Astrocyte (in vitro differentiated cells and primary cell): ENCODE data around the gene NIF3L1. TPM values are rescaled to one million over a fixed set of nuclear protein-coding genes. Genes with fewer than 3 reads are reported as not detected.

ENCODE experiments used
- DNase-seq: peaks from one replicate; pipeline ENCODE4 v3.0.0-alpha.2; 2010; ENCODE audit warnings: low read depth
- FAIRE-seq: peaks from 2 replicates; lab custom pipeline; 2011; peaks lifted over from hg19 to GRCh38; lab: Jason Lieb, UNC
- H2AFZ ChIP-seq: 2 replicates; pipeline ENCODE4 v1.6.0; 2012; ENCODE audit warnings: low read depth, low read length, inconsistent platforms
- H3K27ac ChIP-seq: 2 replicates; pipeline ENCODE4 v1.5.1; 2011; ENCODE audit warnings: low read depth, low read length, inconsistent platforms
- H3K27me3 ChIP-seq: 2 replicates; pipeline ENCODE4 v1.6.0; 2011; ENCODE audit warnings: low read length, inconsistent platforms; ENCODE audit not compliant: insufficient read depth
- H3K36me3 ChIP-seq: 2 replicates; pipeline ENCODE4 v1.5.1; 2011; ENCODE audit warnings: low read length, inconsistent platforms; ENCODE audit not compliant: insufficient read depth
- H3K4me1 ChIP-seq: 2 replicates; pipeline ENCODE4 v1.5.1; 2011; ENCODE audit warnings: low read length, inconsistent platforms; ENCODE audit not compliant: insufficient read depth
- H3K4me2 ChIP-seq: 2 replicates; pipeline ENCODE4 v1.6.0; 2012; ENCODE audit warnings: low read length, inconsistent platforms
- H3K4me3 ChIP-seq: 2 replicates; pipeline ENCODE4 v1.5.1; 2011; ENCODE audit warnings: low read depth, mild to moderate bottlenecking, low read length, inconsistent platforms; ENCODE audit not compliant: insufficient read depth
- H3K79me2 ChIP-seq: 2 replicates; pipeline ENCODE4 v1.6.0; 2012; ENCODE audit warnings: mild to moderate bottlenecking, low read length, inconsistent platforms; ENCODE audit not compliant: insufficient read depth
- H3K9ac ChIP-seq: 2 replicates; pipeline ENCODE4 v1.6.0; 2012; ENCODE audit warnings: mild to moderate bottlenecking, low read length, inconsistent platforms
- H3K9me3 ChIP-seq: 2 replicates; pipeline ENCODE4 v1.5.1; 2012; ENCODE audit warnings: low read depth, mild to moderate bottlenecking, low read length, inconsistent platforms; ENCODE audit not compliant: insufficient read depth
- H4K20me1 ChIP-seq: 2 replicates; pipeline ENCODE4 v1.6.0; 2012; ENCODE audit warnings: low read length, inconsistent platforms; ENCODE audit not compliant: insufficient read depth
- H3K27ac Mint-ChIP-seq: one replicate; pipeline ENCODE4 v1.8.0; 2021; ENCODE audit warnings: mild to moderate bottlenecking, mixed read lengths; ENCODE audit not compliant: unreplicated experiment
- H3K27me3 Mint-ChIP-seq: one replicate; pipeline ENCODE4 v1.8.0; 2021; ENCODE audit warnings: low read depth, mixed read lengths; ENCODE audit not compliant: unreplicated experiment
- H3K36me3 Mint-ChIP-seq: one replicate; pipeline ENCODE4 v1.8.0; 2021; ENCODE audit warnings: low read depth, mixed read lengths; ENCODE audit not compliant: unreplicated experiment
- H3K4me1 Mint-ChIP-seq: one replicate; pipeline ENCODE4 v1.8.0; 2021; ENCODE audit warnings: low read depth, mixed read lengths; ENCODE audit not compliant: unreplicated experiment
- H3K4me3 Mint-ChIP-seq: one replicate; pipeline ENCODE4 v1.8.0; 2021; ENCODE audit warnings: mild to moderate bottlenecking, moderate library complexity, mixed read lengths; ENCODE audit not compliant: unreplicated experiment
- H3K9me3 Mint-ChIP-seq: one replicate; pipeline ENCODE4 v1.8.0; 2021; ENCODE audit warnings: mild to moderate bottlenecking, mixed read lengths; ENCODE audit not compliant: unreplicated experiment
- CTCF ChIP-seq: IDR thresholded peaks from 2 replicates; pipeline ENCODE4 v1.5.1; 2011; ENCODE audit warnings: low read depth, mild to moderate bottlenecking, inconsistent platforms, low read length, moderate library complexity; ENCODE audit not compliant: insufficient read depth
- EZH2 ChIP-seq: IDR thresholded peaks from 2 replicates; pipeline ENCODE4 v1.6.1; 2012; ENCODE audit warnings: mild to moderate bottlenecking, low read length, inconsistent platforms; ENCODE audit not compliant: insufficient read depth
- total RNA-seq: library from RNA; stranded (reverse); gene quantifications from 2 replicates; pipeline ENCODE4 v1.2.1, GENCODE V29; 2021

NIF3L1 gene
- total RNA-seq, 1 donor from 2014 or later, result 17.8 TPM

- peaks cover 5% of the 10 kb centered on the region for H3K79me2 ChIP-seq
These were observed 37.5 kb upstream of the NIF3L1 start for GRCh38 chr2:200851398-200852248.

GRCh38 chr2:200852605-200853004, 36.6 kb upstream of the NIF3L1 start:
- Histone ChIP-seq H3K9ac (no peak overlapping the region), H3K79me2 (peaks cover 15% of the 10 kb centered on the region), H3K36me3 (peaks cover 58% of the 10 kb centered on the region), H3K27ac (no peak overlapping the region), H3K9me3 (no peaks in the 10 kb centered on the region), H3K27me3 (no peaks in the 10 kb centered on the region), H3K4me2 (no peak overlapping the region), H3K4me3 (no peak overlapping the region), H3K4me1 (no peaks in the 10 kb centered on the region), H2AFZ (no peak overlapping the region), H4K20me1 (peaks cover 63% of the 10 kb centered on the region)
- Mint-ChIP-seq H3K27ac (peak overlapping the region; percentile 2), H3K4me3 (no peak overlapping the region), H3K4me1 (no peaks in the 10 kb centered on the region), H3K36me3 (peaks cover 26% of the 10 kb centered on the region), H3K9me3 (peaks cover 1% of the 10 kb centered on the region), H3K27me3 (no peaks in the 10 kb centered on the region)
- FAIRE-seq, result no peak
- no peak for DNase-seq
- TF ChIP-seq CTCF, result no peak
- no peak for TF ChIP-seq EZH2

More at GRCh38 chr2:200851398-200852248, 37.5 kb upstream of the NIF3L1 start:
- H3K36me3 Mint-ChIP-seq, result peaks cover 18% of the 10 kb centered on the region
- no peak overlapping the region for H3K4me2 ChIP-seq
- H3K27ac ChIP-seq, result no peak overlapping the region
- no peak overlapping the region for H3K4me3 ChIP-seq
- H4K20me1 ChIP-seq, result peaks cover 53% of the 10 kb centered on the region
- no peak for FAIRE-seq
- peak overlapping the region; percentile 40 for H3K4me3 Mint-ChIP-seq
- no peaks in the 10 kb centered on the region for H3K4me1 ChIP-seq
- DNase-seq, result no peak
- no peak overlapping the region for H3K27ac Mint-ChIP-seq
- H3K4me1 Mint-ChIP-seq, result no peaks in the 10 kb centered on the region
- TF ChIP-seq EZH2 (no peak), CTCF (no peak)
- H3K9ac ChIP-seq, result no peak overlapping the region
- H3K27me3 Mint-ChIP-seq, result no peaks in the 10 kb centered on the region
- H2AFZ ChIP-seq, result no peak overlapping the region
- H3K9me3 Mint-ChIP-seq, result peaks cover 1% of the 10 kb centered on the region
- H3K36me3 ChIP-seq, result peaks cover 48% of the 10 kb centered on the region
- no peaks in the 10 kb centered on the region for H3K27me3 ChIP-seq
- H3K9me3 ChIP-seq, result no peaks in the 10 kb centered on the region

- Histone ChIP-seq H3K36me3 (peaks cover 84% of the 10 kb centered on the region), H3K4me2 (no peak overlapping the region), H3K4me3 (no peak overlapping the region), H3K27ac (no peak overlapping the region), H4K20me1 (peaks cover 89% of the 10 kb centered on the region), H3K79me2 (peaks cover 57% of the 10 kb centered on the region), H3K4me1 (peaks cover 20% of the 10 kb centered on the region), H3K9ac (no peak overlapping the region), H3K27me3 (no peaks in the 10 kb centered on the region), H3K9me3 (no peaks in the 10 kb centered on the region), H2AFZ (no peak overlapping the region)
- Mint-ChIP-seq H3K27me3 (no peaks in the 10 kb centered on the region), H3K9me3 (no peaks in the 10 kb centered on the region), H3K4me1 (peaks cover 15% of the 10 kb centered on the region), H3K36me3 (peaks cover 37% of the 10 kb centered on the region), H3K27ac (peak overlapping the region; percentile 41), H3K4me3 (no peak overlapping the region)
- TF ChIP-seq CTCF (no peak), EZH2 (no peak)
- no peak for FAIRE-seq
- no peak for DNase-seq
These were observed 32.4 kb upstream of the NIF3L1 start for GRCh38 chr2:200856806-200857205.
